T-cell (primary cell): ENCODE data around the gene WNT7A. TPM values are rescaled to one million over a fixed set of nuclear protein-coding genes. Genes with fewer than 3 reads are reported as not detected.

Source experiments
- ATAC-seq, 4 experiments: fragments of 200-7000 bp in 3 of 4; fragments of 150-1000 bp in 1 of 4; cut with Tn5 transposase; replicated peaks in 1 of 4; 1 replicate in 3 of 4; 2 replicates in 1 of 4; pipeline ENCODE4 v1.10.0; 2021; ENCODE audit warnings: moderate library complexity in 3 of 4, mild to moderate bottlenecking in 2 of 4, moderate number of reproducible peaks in 1 of 4
- CTCF ChIA-PET, 2 donors: fragments of 300-600 bp; sonication (Branson Sonifier 250); formaldehyde crosslinking; loops; one replicate each; lab custom pipeline; 2022; ENCODE audit warnings: antibody characterized with exemption in 2 of 2; lab: Charles Lee
- POLR2A ChIA-PET, 2 donors: fragments of 300-600 bp; sonication (Branson Sonifier 250); formaldehyde crosslinking; loops; one replicate each; lab custom pipeline; 2022; ENCODE audit warnings: antibody characterized with exemption in 2 of 2; lab: Charles Lee
- DNase-seq, 35 experiments: peaks; one replicate each; pipeline versions ENCODE4 v3.0.0 to v3.0.0-alpha.2; 2013 to 2023
- H3K27ac ChIP-seq: one replicate; pipeline ENCODE4 v1.5.1; 2013; ENCODE audit warnings: low read length
- H3K27me3 ChIP-seq, 2 experiments: replicated peaks in 1 of 2; 1 replicate in 1 of 2; 2 replicates in 1 of 2; pipeline versions ENCODE4 v1.6.1 to v1.7.0; 2013; ENCODE audit warnings: low read length in 1 of 2, mixed read lengths in 1 of 2; ENCODE audit not compliant: control insufficient read depth in 2 of 2, insufficient read depth in 2 of 2; ENCODE audit errors: extremely low read depth in 1 of 2
- H3K36me3 ChIP-seq, 2 donors: 1 replicate in 1 of 2; 2 replicates in 1 of 2; pipeline versions ENCODE4 v1.6.1 to v1.7.0; 2013; ENCODE audit warnings: low read length in 1 of 2; ENCODE audit not compliant: control insufficient read depth in 2 of 2, insufficient read depth in 1 of 2; ENCODE audit errors: extremely low read depth in 1 of 2
- H3K4me1 ChIP-seq, 2 experiments: 1 replicate in 1 of 2; 2 replicates in 1 of 2; pipeline versions ENCODE4 v1.6.1 to v1.7.0; 2013; ENCODE audit warnings: low read length in 2 of 2, mixed read lengths in 1 of 2; ENCODE audit not compliant: insufficient read depth in 2 of 2, control insufficient read depth in 1 of 2; ENCODE audit errors: extremely low read depth in 1 of 2
- H3K4me3 ChIP-seq, 2 donors: 1 replicate in 1 of 2; 2 replicates in 1 of 2; pipeline versions ENCODE4 v1.5.1 to v1.7.0; 2013; ENCODE audit warnings: mild to moderate bottlenecking in 2 of 2, low read length in 1 of 2, moderate library complexity in 1 of 2; ENCODE audit not compliant: control insufficient read depth in 1 of 2; ENCODE audit errors: extremely low read depth in 1 of 2
- H3K9me3 ChIP-seq: 2 replicates; pipeline ENCODE4 v1.7.0; 2013
- H3K27ac Mint-ChIP-seq, 2 donors: one replicate each; pipeline ENCODE4 v1.8.0; 2020 to 2021; ENCODE audit warnings: mild to moderate bottlenecking in 2 of 2, mixed read lengths in 2 of 2
- H3K27me3 Mint-ChIP-seq, 2 donors: one replicate each; pipeline ENCODE4 v1.8.0; 2021 to 2022; ENCODE audit warnings: mixed read lengths in 2 of 2
- H3K36me3 Mint-ChIP-seq: one replicate; pipeline ENCODE4 v1.8.0; 2021; ENCODE audit warnings: mixed read lengths
- H3K4me1 Mint-ChIP-seq, 3 donors: one replicate each; pipeline ENCODE4 v1.8.0; 2020 to 2022; ENCODE audit warnings: mixed read lengths in 3 of 3, mild to moderate bottlenecking in 1 of 3
- H3K4me3 Mint-ChIP-seq, 3 donors: one replicate each; pipeline ENCODE4 v1.8.0; 2020 to 2022; ENCODE audit warnings: mild to moderate bottlenecking in 3 of 3, mixed read lengths in 3 of 3, moderate library complexity in 3 of 3
- H3K9me3 Mint-ChIP-seq, 3 donors: one replicate each; pipeline ENCODE4 v1.8.0; 2020 to 2022; ENCODE audit warnings: mixed read lengths in 3 of 3
- WGBS: methylation state at CpG from one replicate; pipeline ENCODE4 v1.1.5; 2013; ENCODE audit warnings: missing lambda C conversion rate; ENCODE audit not compliant: insufficient coverage; 5-methylcytosine and 5-hydroxymethylcytosine counted together
- total RNA-seq, 35 experiments: library from RNA in 6 of 35; stranded (reverse) in 6 of 35; fragments of 120-200 nt in 1 of 35; gene quantifications; one replicate each; pipeline versions ENCODE4 v1.2.1 to v1.2.4 and lab custom pipeline; 2013 to 2026

Gene WNT7A
- total RNA-seq, 5 donors from 2014 or later (not counting 1 experiment from before 2014, with no cell fraction given) = 8.2 to 15.4 (median 11.7) TPM

GRCh38 chr3:13823692-13824091 lies 56.2 kb downstream of the WNT7A start:
- CTCF ChIA-PET = no interaction called here

GRCh38 chr3:13822871-13823585 lies 56.8 kb downstream of the WNT7A start:
- no peaks in the 10 kb centered on the region for H3K27me3 ChIP-seq
- ChIA-PET POLR2A (no interaction called here), CTCF (no interaction called here)
- H3K4me1 ChIP-seq = no peaks in the 10 kb centered on the region
- no peak overlapping the region for H3K4me3 ChIP-seq
- H3K36me3 ChIP-seq = peaks cover 0 to 4% of the 10 kb centered on the region in 2 donors
- Mint-ChIP-seq H3K36me3 (peaks cover 40% of the 10 kb centered on the region), H3K4me1 (peaks cover 0 to 16% (median 14%) of the 10 kb centered on the region in 3 donors), H3K9me3 (peaks cover 0 to 3% (median 0%) of the 10 kb centered on the region in 3 donors), H3K27ac (no peak overlapping the region), H3K4me3 (no peak overlapping the region), H3K27me3 (no peaks in the 10 kb centered on the region)
- 84% methylated on average over 5 of the region's 8 CpGs for WGBS
- ATAC-seq = no peak
- no peak for DNase-seq
- no peak overlapping the region for H3K27ac ChIP-seq
- H3K9me3 ChIP-seq = no peaks in the 10 kb centered on the region

More at GRCh38 chr3:13823692-13824091, 56.2 kb downstream of the WNT7A start:
- Mint-ChIP-seq H3K36me3 (peaks cover 33% of the 10 kb centered on the region), H3K4me1 (peaks cover 0 to 16% (median 14%) of the 10 kb centered on the region in 3 donors), H3K9me3 (no peaks in the 10 kb centered on the region), H3K4me3 (no peak overlapping the region), H3K27me3 (no peaks in the 10 kb centered on the region), H3K27ac (no peak overlapping the region)
- Histone ChIP-seq H3K27me3 (no peaks in the 10 kb centered on the region), H3K36me3 (peaks cover 0 to 2% of the 10 kb centered on the region in 2 donors), H3K4me1 (no peaks in the 10 kb centered on the region), H3K4me3 (no peak overlapping the region), H3K9me3 (no peaks in the 10 kb centered on the region), H3K27ac (no peak overlapping the region)
- POLR2A ChIA-PET = no interaction called here
- WGBS = no CpG with 5 or more reads among the region's 3 CpGs
- DNase-seq = no peak
- no peak for ATAC-seq

- ATAC-seq (no peak), DNase-seq (no peak)
- peaks cover 50% of the 10 kb centered on the region for H3K36me3 Mint-ChIP-seq
- peaks cover 0 to 5% (median 1%) of the 10 kb centered on the region in 3 donors for H3K9me3 Mint-ChIP-seq
- Histone ChIP-seq H3K27me3 (no peaks in the 10 kb centered on the region), H3K4me1 (no peaks in the 10 kb centered on the region), H3K36me3 (peaks cover 0 to 9% of the 10 kb centered on the region in 2 donors), H3K27ac (no peak overlapping the region), H3K9me3 (no peaks in the 10 kb centered on the region), H3K4me3 (no peak overlapping the region)
- ChIA-PET CTCF (no interaction called here), POLR2A (no interaction called here)
- peaks cover 0 to 16% (median 14%) of the 10 kb centered on the region in 3 donors for H3K4me1 Mint-ChIP-seq
- H3K27ac Mint-ChIP-seq = no peak overlapping the region
- 83% methylated on average over 3 of the region's 5 CpGs for WGBS
- no peak overlapping the region for H3K4me3 Mint-ChIP-seq
- H3K27me3 Mint-ChIP-seq = no peaks in the 10 kb centered on the region
Measured at GRCh38 chr3:13822042-13822441, 57.8 kb downstream of the WNT7A start.

- Histone ChIP-seq H3K36me3 (peaks cover 0 to 9% of the 10 kb centered on the region in 2 donors), H3K27me3 (no peaks in the 10 kb centered on the region), H3K9me3 (no peaks in the 10 kb centered on the region), H3K4me1 (no peaks in the 10 kb centered on the region), H3K4me3 (no peak overlapping the region), H3K27ac (no peak overlapping the region)
- DNase-seq (no peak), ATAC-seq (no peak)
- 38% methylated on average over 3 of the region's 3 CpGs for WGBS
- Mint-ChIP-seq H3K4me1 (peaks cover 0 to 8% (median 6%) of the 10 kb centered on the region in 3 donors), H3K27ac (no peak overlapping the region), H3K36me3 (peaks cover 53% of the 10 kb centered on the region), H3K27me3 (no peaks in the 10 kb centered on the region), H3K4me3 (no peak overlapping the region), H3K9me3 (peaks cover 5 to 14% (median 6%) of the 10 kb centered on the region in 3 donors)
- CTCF ChIA-PET = interaction anchor here in 1 of 2 donors (0.5 kb wide), 1 partner anchor 296 kb away, joined by 4 read pairs; no protein-coding TSS in a partner anchor
- POLR2A ChIA-PET = no interaction called here
Measured at GRCh38 chr3:13821126-13821525, 58.7 kb downstream of the WNT7A start.

GRCh38 chr3:13818919-13819318 lies 61.0 kb downstream of the WNT7A start:
- H3K4me1 Mint-ChIP-seq = peaks cover 0 to 5% (median 0%) of the 10 kb centered on the region in 3 donors
- no peaks in the 10 kb centered on the region for H3K27me3 Mint-ChIP-seq
- H3K4me1 ChIP-seq = no peaks in the 10 kb centered on the region
- ATAC-seq = no peak
- H3K36me3 Mint-ChIP-seq = peaks cover 60% of the 10 kb centered on the region
- H3K9me3 ChIP-seq = peaks cover 2% of the 10 kb centered on the region
- no peaks in the 10 kb centered on the region for H3K27me3 ChIP-seq
- WGBS = 91% methylated on average over 30 of the region's 30 CpGs
- H3K36me3 ChIP-seq = peaks cover 0 to 9% of the 10 kb centered on the region in 2 donors
- ChIA-PET POLR2A (no interaction called here), CTCF (no interaction called here)
- H3K27ac Mint-ChIP-seq = no peak overlapping the region
- peaks cover 5 to 32% (median 18%) of the 10 kb centered on the region in 3 donors for H3K9me3 Mint-ChIP-seq
- no peak overlapping the region for H3K4me3 ChIP-seq
- H3K4me3 Mint-ChIP-seq = no peak overlapping the region
- no peak overlapping the region for H3K27ac ChIP-seq
- DNase-seq = no peak

GRCh38 chr3:13815088-13815683 lies 64.7 kb downstream of the WNT7A start:
- no peak overlapping the region for H3K27ac Mint-ChIP-seq
- Histone ChIP-seq H3K4me3 (no peak overlapping the region), H3K9me3 (peaks cover 2% of the 10 kb centered on the region), H3K27me3 (peaks cover 0 to 10% of the 10 kb centered on the region in 2 experiments), H3K36me3 (peaks cover 0 to 9% of the 10 kb centered on the region in 2 donors), H3K4me1 (no peaks in the 10 kb centered on the region), H3K27ac (no peak overlapping the region)
- H3K4me3 Mint-ChIP-seq = no peak overlapping the region
- ChIA-PET CTCF (interaction anchor here in 1 of 2 donors (0.5 kb wide), 1 partner anchor 138 kb away, joined by 8 read pairs; no protein-coding TSS in a partner anchor), POLR2A (no interaction called here)
- H3K4me1 Mint-ChIP-seq = no peaks in the 10 kb centered on the region
- no peak for ATAC-seq
- no peaks in the 10 kb centered on the region for H3K27me3 Mint-ChIP-seq
- WGBS = 83% methylated on average over 1 of the region's 3 CpGs
- peaks cover 5 to 38% (median 24%) of the 10 kb centered on the region in 3 donors for H3K9me3 Mint-ChIP-seq
- no peak for DNase-seq
- peaks cover 55% of the 10 kb centered on the region for H3K36me3 Mint-ChIP-seq
